ENCODE measurements around the gene TMEM125. TPM values are rescaled to one million over a fixed set of nuclear protein-coding genes. Genes with fewer than 3 reads are reported as not detected.

The TMEM125 gene
- total RNA-seq, 4 donors from 2014 or later: 0.20 to 2.6 (median 0.21) TPM; not detected in 1

- Histone ChIP-seq H3K36me3 (no peaks in the 10 kb centered on the region), H3K27me3 (no peaks in the 10 kb centered on the region), H3K4me3 (no peak overlapping the region), H3K9me3 (no peaks in the 10 kb centered on the region), H3K27ac (peak overlapping the region in 1 of 4 donors; percentile 50), H3K4me1 (peaks cover 0 to 20% (median 0%) of the 10 kb centered on the region in 4 donors)
- 6 to 11% methylated on average over 5 of the region's 5 CpGs for WGBS, 2 donors
- TF ChIP-seq POLR2A (IDR thresholded peaks at IDR 0.05) (no peak), CTCF (IDR thresholded peaks at IDR 0.05) (peak; percentile 54 to 72 (median 62)), EP300 (IDR thresholded peaks at IDR 0.05) (peak in 1 of 2 donors; percentile 44)
- DNase-seq (ENCODE audit: low spot score in 2 of 2): peak; percentile 24 to 63
Measured at GRCh38 chr1:43238085-43238484, 31.7 kb upstream of the TMEM125 start.

- Histone ChIP-seq H3K27me3 (no peaks in the 10 kb centered on the region), H3K4me1 (peaks cover 0 to 20% (median 0%) of the 10 kb centered on the region in 4 donors), H3K36me3 (no peaks in the 10 kb centered on the region), H3K27ac (peak overlapping the region in 1 of 4 donors; percentile 36), H3K4me3 (no peak overlapping the region), H3K9me3 (no peaks in the 10 kb centered on the region)
- DNase-seq (ENCODE audit: low spot score in 2 of 2): no peak
- TF ChIP-seq EP300 (IDR thresholded peaks at IDR 0.05): no peak
- no peak for TF ChIP-seq CTCF (IDR thresholded peaks at IDR 0.05)
- no peak for TF ChIP-seq POLR2A (IDR thresholded peaks at IDR 0.05)
- WGBS, 2 donors: 81 to 83% methylated on average over 3 of the region's 3 CpGs
Measured at GRCh38 chr1:43238991-43239469, 30.8 kb upstream of the TMEM125 start.

- H3K4me1 ChIP-seq: peaks cover 0 to 20% (median 0%) of the 10 kb centered on the region in 4 donors
- peak overlapping the region in 1 of 4 donors; percentile 36 for H3K27ac ChIP-seq
- H3K36me3 ChIP-seq: no peaks in the 10 kb centered on the region
- no peak for TF ChIP-seq EP300 (IDR thresholded peaks at IDR 0.05)
- 63 to 70% methylated on average over 3 of the region's 3 CpGs for WGBS, 2 donors
- no peaks in the 10 kb centered on the region for H3K9me3 ChIP-seq
- H3K4me3 ChIP-seq: no peak overlapping the region
- no peak for DNase-seq (ENCODE audit: low spot score in 2 of 2)
- no peaks in the 10 kb centered on the region for H3K27me3 ChIP-seq
Measured at GRCh38 chr1:43239484-43239883, 30.3 kb upstream of the TMEM125 start.

GRCh38 chr1:43241413-43241836, 28.4 kb upstream of the TMEM125 start:
- no peak for DNase-seq (ENCODE audit: low spot score in 2 of 2)
- Histone ChIP-seq H3K27ac (no peak overlapping the region), H3K27me3 (no peaks in the 10 kb centered on the region), H3K9me3 (no peaks in the 10 kb centered on the region), H3K4me3 (no peak overlapping the region), H3K4me1 (peaks cover 0 to 20% (median 0%) of the 10 kb centered on the region in 4 donors), H3K36me3 (no peaks in the 10 kb centered on the region)
- 45 to 59% methylated on average over 6 of the region's 6 CpGs for WGBS, 2 donors
- TF ChIP-seq POLR2A (IDR thresholded peaks at IDR 0.05): no peak
- peak in 1 of 2 donors; percentile 15 for TF ChIP-seq EP300 (IDR thresholded peaks at IDR 0.05)
- no peak for TF ChIP-seq CTCF (IDR thresholded peaks at IDR 0.05)

GRCh38 chr1:43243299-43243698, 26.5 kb upstream of the TMEM125 start:
- Histone ChIP-seq H3K27me3 (no peaks in the 10 kb centered on the region), H3K36me3 (no peaks in the 10 kb centered on the region), H3K4me3 (no peak overlapping the region), H3K4me1 (peaks cover 0 to 11% (median 0%) of the 10 kb centered on the region in 4 donors), H3K9me3 (no peaks in the 10 kb centered on the region), H3K27ac (no peak overlapping the region)
- DNase-seq (ENCODE audit: low spot score in 2 of 2): no peak
- WGBS, 2 donors: 83 to 85% methylated on average over 6 of the region's 6 CpGs
- TF ChIP-seq POLR2A (IDR thresholded peaks at IDR 0.05): no peak
- TF ChIP-seq CTCF (IDR thresholded peaks at IDR 0.05): no peak
- no peak for TF ChIP-seq EP300 (IDR thresholded peaks at IDR 0.05)

Measured in tibial nerve (tissue), 4 donors.